Measurements from ENCODE around the gene ASB6. TPM values are rescaled to one million over a fixed set of nuclear protein-coding genes. Genes with fewer than 3 reads are reported as not detected.

The ASB6 gene
- total and polyA plus RNA-seq, 2 of the 13 experiments (the other 11 are each of a cell fraction or from before 2014, with no cell fraction given), result 8.2 to 8.4 TPM

GRCh38 chr9:129635099-129636065 is 6.6 kb downstream of the ASB6 start:
- DNase-seq (ENCODE audit: low spot score) (no peak), FAIRE-seq (no peak), ATAC-seq (no peak)
- Histone ChIP-seq H4K20me1 (ENCODE audit: insufficient read depth, low read length) (peaks cover 22% of the 10 kb centered on the region), H3K27ac (ENCODE audit: extremely low read length, insufficient read depth, low read length) (no peak overlapping the region), H2AFZ (ENCODE audit: low read length) (no peak overlapping the region), H3K4me3 (replicated peaks in 1 of 3; ENCODE audit: insufficient read depth in 1 of 3, low read depth in 2 of 3, low read length in 3 of 3) (no peak overlapping the region), H3K9me3 (ENCODE audit: low read length) (no peaks in the 10 kb centered on the region), H3K4me1 (ENCODE audit: insufficient read depth, low read length) (peaks cover 13% of the 10 kb centered on the region), H3K4me2 (ENCODE audit: low read depth, low read length) (no peak overlapping the region), H3K36me3 (replicated peaks in 1 of 2; ENCODE audit: control insufficient read depth in 1 of 2, insufficient read depth in 2 of 2, low read length in 2 of 2) (peaks cover 49 to 84% of the 10 kb centered on the region in 2 experiments; a peak in 4 of 5 replicates), H3K27me3 (ENCODE audit: control insufficient read depth in 1 of 2, insufficient read depth in 2 of 2, low read length in 2 of 2) (no peaks in the 10 kb centered on the region), H3K9ac (ENCODE audit: insufficient read depth, low read depth, low read length) (no peak overlapping the region), H3K79me2 (ENCODE audit: insufficient read depth, low read length) (peaks cover 38% of the 10 kb centered on the region)
- intact Hi-C loops (cut with micrococcal nuclease; ENCODE audit: unreplicated experiment), result no loop called here
- POLR2A ChIA-PET, result interaction anchor here (0.9 kb wide), 1 partner anchor 10 kb away, joined by 3 read pairs; the partner anchor contains the start of gene NTMT1
- CTCF ChIA-PET (ENCODE audit: low intra/inter-chr PET ratio, low total read pairs), result no interaction called here
- 96% methylated on average over 21 of the region's 34 CpGs for WGBS (ENCODE audit: low lambda C conversion rate)
- in situ Hi-C loops (cut with HindIII; ENCODE audit: extremely low pct_ligation_motif_present, low pct_unique_long_range_greater_than_20kb), result no loop called here
- no peak for TF ChIP-seq NFE2L1 (CRISPR knock-in tag; IDR thresholded peaks at IDR 0.05; ENCODE audit: borderline replicate concordance)
- no peak for TF ChIP-seq TBX3 (IDR thresholded peaks at IDR 0.05; ENCODE audit: borderline replicate concordance)
- peak; percentile 67 for TF ChIP-seq RBFOX2 (IDR thresholded peaks at IDR 0.05; ENCODE audit: low read depth, low read length)
- TF ChIP-seq ZFP91 (CRISPR knock-in tag; IDR thresholded peaks at IDR 0.05; ENCODE audit: borderline replicate concordance), result peak; percentile 15; the same call in 1 of the 2 replicates
- TF ChIP-seq ZNF841 (CRISPR knock-in tag; IDR thresholded peaks at IDR 0.05; ENCODE audit: borderline replicate concordance), result no peak
- no peak for TF ChIP-seq BCL6 (CRISPR knock-in tag; IDR thresholded peaks at IDR 0.05)
- no peak for TF ChIP-seq DNMT3B (CRISPR knock-in tag; conservative IDR thresholded peaks at IDR 0.05)
- peak; percentile 78 for TF ChIP-seq AGO2 (optimal IDR thresholded peaks at IDR 0.05; ENCODE audit: low read depth, low read length)
- TF ChIP-seq ZNF570 (CRISPR knock-in tag; IDR thresholded peaks at IDR 0.05; ENCODE audit: borderline replicate concordance), result no peak
- TF ChIP-seq ZBTB21 (CRISPR knock-in tag; IDR thresholded peaks at IDR 0.05), result no peak
- TF ChIP-seq ZNF10 (CRISPR knock-in tag; IDR thresholded peaks at IDR 0.05; ENCODE audit: borderline replicate concordance, low read depth), result no peak
- no peak for TF ChIP-seq ZNF260 (CRISPR knock-in tag; IDR thresholded peaks at IDR 0.05; ENCODE audit: borderline replicate concordance, low read depth)
- no peak for TF ChIP-seq GPBP1L1 (CRISPR knock-in tag; IDR thresholded peaks at IDR 0.05)
- 0 out of 2 replicates have a peak, but pooled peaks have one; percentile 52 for TF ChIP-seq PAF1 (CRISPR knock-in tag; IDR thresholded peaks at IDR 0.05)
- TF ChIP-seq POLR2G (IDR thresholded peaks at IDR 0.05; ENCODE audit: low read depth, low read length), result peak; percentile 12; the same call in 1 of the 2 replicates
- TF ChIP-seq POGZ (CRISPR knock-in tag; IDR thresholded peaks at IDR 0.05), result no peak
- BruUV-seq (replicated peaks), result no TSS peak
